GM18907 (cell line): ENCODE measurements around the gene CCDC12.

Experiments used
- ATAC-seq: cut with Tn5 transposase; IDR thresholded peaks from one replicate; pipeline ENCODE4 v1.9.1; 2021; ENCODE audit warnings: mild to moderate bottlenecking, moderate library complexity; ENCODE audit not compliant: unreplicated experiment

The CCDC12 gene

DNA sequence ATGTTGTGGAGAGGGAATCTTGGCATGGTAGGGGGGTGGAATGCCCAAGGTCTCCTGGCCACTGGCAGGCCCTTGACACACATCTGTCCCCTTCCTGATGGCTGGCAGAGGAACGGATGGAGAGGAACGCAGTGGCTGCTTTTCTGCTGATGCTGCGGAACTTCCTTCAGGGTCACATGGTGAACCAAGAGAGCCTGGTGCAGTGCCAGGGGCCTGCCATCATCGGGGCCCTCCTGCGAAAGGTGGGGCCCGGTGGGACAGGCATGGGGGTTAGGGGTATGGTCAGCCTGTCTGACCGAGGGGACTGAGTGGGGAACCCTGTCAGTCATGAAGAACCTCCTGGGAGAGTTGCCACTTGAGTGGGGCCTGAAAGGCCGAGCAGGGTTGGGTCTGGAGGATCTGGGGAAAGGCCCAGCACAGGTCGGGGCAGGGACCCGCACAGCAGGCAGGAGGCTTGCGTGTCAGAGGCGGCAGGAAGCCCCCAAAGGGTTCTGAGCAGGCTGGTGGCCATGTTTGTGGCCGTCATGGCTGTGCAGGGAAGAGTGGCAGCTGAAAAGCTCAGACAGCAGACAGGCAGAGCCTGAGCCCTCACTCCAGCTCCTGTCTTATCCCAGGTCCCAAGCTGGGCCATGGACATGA lies 21.0 kb upstream of the CCDC12 start:
- no peak for ATAC-seq

- no peak for ATAC-seq
These were observed 20.3 kb upstream of the CCDC12 start for GRCh38 chr3:46996689-46997452.

DNA sequence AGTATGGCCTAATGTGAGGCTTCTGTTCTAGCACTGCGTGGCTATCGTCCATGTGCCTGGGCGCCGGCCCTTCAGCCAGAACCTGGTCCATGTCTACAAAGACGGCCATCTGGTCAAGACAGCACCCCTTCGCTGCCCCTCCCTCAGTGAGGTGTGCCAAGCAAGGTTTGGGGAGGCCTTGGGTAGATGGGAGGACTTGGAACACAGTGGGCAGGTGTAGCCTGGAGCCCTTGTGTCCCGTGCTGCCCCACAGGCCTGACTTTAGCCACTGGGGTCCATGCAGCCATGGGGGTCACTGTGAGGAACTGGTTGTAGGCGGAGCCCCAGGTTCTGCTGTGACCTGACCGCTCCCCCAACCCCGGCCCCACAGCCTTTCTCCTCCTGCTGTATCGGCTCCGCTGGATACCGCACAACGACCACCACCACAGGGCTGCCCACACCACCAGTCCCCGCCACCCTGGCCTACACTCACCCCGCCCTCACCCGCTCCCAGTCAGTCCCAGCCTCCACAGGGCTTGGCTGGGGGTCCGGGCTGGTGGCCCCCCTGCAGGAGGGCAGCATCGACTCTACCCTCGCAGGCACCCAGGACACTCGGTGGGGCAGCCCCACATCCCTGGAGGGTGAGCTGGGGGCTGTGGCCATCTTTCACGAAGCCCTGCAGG lies 19.5 kb upstream of the CCDC12 start:
- ATAC-seq = no peak

DNA sequence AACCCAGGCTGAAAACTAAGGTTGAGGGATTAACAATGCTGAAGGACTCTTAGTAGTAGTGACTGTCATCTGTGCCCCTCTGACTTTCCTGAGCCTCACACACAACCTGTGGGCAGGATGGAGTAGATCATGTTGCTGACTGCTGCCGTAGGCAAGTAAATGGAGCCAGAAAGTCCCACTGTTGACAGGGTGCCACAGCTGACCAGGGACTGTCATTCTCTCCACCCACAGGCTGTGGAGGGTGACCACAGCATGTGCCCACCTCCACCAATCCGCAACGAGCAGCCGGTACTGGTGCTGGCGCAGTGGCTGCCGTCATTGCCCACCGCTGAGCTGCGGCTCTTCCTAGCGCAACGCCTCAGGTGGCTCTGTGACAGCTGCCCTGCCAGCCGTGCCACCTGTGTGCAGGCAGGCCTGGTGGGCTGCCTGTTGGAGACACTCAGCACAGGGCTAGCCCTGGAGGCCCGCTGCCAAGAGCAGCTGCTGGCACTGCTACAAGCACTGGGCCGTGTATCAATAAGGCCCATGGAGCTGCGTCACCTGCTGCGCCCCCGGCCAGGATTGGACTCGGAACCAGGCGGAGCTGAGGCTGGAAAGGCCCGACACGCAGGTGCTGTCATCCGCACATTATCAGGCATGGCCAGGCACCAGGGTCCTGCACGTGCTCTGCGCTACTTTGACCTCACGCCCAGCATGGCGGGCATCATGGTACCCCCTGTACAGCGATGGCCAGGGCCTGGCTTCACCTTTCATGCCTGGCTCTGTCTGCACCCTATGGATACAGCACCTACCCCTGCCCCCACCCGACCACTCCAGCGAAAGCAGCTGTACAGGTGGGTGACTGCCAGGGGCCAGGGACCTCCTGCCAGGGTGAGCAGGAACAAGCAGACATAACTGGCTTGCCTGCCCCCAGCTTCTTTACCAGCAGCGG lies 18.5 kb upstream of the CCDC12 start:
- no peak for ATAC-seq

GRCh38 chr3:46993986-46994385 lies 17.4 kb upstream of the CCDC12 start:
- ATAC-seq = no peak

DNA sequence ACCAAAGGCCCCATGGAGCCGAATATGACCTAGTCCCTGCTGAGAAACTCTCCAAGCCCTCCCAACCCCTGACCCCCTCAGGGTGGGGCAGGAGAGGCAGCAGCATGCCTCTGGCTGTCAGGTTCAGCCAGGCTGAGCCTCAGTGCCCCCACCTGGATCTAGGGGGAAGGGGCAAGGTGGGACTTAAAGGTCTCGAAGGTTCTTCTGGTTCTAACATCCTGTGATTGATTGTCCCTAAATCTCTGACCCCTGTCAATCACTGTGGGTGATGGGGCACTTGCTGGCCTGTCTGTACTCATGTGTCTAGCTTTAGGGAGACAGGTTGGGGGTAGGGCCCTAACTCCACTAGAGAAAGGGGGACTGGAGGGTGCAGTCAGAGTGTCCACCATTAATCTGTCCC lies 16.7 kb upstream of the CCDC12 start:
- ATAC-seq = no peak

DNA sequence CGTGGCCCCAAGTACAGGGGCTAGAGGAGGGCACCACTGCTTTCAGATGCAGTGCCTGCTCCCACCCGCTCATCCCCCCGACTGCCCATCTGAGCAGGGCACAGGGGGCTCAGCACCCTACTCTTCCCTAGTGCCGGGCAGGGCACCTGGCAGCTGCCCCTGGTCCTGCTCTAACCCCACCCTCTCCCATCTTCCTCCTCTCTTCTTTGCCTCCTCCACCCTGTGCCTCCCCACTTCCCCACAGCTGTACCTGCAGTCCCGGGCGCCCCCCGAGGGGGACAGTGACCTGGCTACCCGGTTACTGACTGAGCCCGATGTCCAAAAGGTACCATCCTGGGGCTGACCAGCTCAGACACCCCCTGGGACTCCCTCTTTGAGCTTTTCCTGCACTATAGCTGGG lies 15.7 kb upstream of the CCDC12 start:
- no peak for ATAC-seq

GRCh38 chr3:46991406-46992165 lies 15.0 kb upstream of the CCDC12 start:
- ATAC-seq = no peak

DNA sequence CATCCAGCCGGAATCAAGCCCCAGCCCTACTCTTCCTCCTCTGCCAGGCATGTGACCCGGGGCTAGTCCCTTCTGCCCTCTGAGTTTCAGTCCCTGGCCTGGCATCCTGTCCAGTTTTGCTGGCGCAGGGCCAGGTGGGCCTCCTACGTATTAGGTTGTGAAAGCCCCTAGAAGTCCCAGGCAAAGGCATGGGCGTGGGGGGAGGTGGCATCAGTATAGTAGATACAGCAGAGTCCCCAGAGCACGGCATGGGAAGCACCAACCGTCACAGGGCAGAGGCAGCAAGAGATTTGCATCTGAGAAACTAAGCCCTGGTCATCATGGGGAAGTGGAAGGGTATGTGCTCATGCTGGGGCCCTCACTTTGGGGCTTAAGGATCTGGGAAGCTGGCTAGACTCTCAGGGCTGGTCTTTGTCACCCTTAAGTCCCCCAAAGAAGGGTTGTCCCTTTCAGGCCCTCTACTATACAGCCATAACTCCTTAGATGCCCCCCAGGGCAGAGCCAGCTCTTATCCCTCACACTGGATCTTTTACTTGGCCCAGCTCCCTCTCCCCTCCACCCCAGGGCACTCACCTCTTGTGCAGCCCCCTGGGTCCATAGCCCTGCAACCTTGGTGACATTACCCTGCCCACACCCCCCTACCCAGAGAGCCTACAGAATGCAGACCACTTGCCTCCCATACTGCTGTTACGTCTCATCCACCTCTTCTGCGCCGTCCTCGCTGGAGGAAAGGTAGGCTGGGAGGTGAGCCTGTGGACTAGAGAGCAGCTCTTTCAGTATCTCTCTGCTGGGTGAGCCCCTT lies 14.2 kb upstream of the CCDC12 start:
- ATAC-seq = peak; percentile 50

DNA sequence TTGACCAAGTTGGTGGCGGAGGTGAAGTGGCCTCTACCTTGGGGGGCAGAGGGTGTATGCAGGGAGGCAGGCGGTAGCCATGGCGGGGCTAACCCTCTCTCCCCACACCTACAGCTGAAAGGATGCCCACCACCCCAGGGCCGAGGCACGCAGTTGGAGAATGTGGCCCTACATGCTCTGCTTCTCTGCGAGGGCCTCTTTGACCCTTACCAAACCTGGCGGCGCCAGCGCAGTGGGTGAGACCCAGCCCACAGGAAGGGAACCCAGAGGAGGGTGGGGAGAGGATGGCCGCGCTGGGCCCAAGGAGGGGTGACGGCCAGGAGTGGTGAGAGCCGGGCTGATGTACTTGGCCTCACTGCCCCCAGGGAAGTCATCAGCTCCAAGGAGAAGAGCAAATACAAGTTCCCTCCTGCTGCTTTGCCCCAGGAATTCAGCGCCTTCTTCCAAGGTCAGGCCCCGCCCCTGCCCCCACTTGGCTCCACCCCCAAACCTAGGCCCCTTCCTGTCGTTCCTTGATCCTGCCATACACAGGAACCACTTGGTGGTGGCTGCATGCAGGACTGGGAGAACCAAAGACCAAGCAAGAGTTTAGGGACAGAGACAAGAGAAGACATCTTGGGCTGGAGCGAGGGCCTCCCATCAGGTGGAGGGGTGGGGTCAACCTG lies 12.7 kb upstream of the CCDC12 start:
- ATAC-seq = no peak

DNA sequence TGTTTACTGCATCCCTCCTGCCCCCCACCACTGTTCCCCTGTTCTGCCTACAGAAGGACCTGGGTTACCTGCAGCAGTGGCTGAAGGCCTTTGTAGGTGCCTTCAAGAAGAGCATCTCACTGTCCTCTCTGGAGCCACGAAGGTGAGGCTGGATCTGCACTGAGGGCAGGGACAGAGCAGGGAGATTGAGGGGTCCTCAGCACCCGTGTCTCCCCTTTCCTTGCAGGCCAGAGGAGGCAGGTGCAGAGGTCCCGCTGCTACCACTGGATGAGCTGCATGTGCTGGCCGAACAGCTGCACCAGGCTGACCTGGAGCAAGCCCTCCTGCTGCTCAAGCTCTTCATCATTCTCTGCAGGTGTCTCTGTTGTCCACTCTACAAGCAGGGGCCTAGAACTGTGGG lies 12.1 kb upstream of the CCDC12 start:
- no peak for ATAC-seq

DNA sequence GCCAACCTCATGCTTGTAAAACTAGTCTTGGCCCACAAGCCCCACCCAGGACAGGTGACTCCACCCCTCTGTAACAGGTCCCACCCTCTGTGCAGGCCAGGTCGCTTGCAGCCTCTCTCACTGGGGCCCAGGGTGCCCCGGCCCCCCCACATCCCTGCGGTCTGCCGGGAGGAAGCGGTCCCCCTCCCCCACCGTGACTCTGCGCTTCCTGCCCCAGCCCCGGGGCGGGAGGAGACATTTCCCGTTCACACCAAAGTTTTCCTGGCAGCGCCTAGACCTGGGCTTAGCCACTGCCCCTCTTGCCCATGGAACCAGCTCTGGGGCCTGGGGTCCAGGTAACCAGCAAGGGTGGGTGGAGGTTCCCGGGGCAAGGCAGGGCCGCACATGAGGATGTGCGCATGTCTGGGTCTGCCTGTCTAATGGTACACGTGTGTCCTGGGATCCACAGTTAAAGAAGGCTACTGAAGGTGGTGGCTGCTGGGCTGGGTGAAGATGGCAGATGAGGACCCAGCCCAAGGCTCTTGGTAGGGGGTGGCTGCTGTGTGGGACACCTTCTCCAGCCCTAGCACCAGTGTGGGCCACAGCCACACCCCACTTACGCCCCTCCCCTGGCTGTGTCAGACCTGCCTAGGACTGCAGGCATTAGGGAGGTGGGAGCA lies 11.3 kb upstream of the CCDC12 start:
- ATAC-seq = peak; percentile 62

DNA sequence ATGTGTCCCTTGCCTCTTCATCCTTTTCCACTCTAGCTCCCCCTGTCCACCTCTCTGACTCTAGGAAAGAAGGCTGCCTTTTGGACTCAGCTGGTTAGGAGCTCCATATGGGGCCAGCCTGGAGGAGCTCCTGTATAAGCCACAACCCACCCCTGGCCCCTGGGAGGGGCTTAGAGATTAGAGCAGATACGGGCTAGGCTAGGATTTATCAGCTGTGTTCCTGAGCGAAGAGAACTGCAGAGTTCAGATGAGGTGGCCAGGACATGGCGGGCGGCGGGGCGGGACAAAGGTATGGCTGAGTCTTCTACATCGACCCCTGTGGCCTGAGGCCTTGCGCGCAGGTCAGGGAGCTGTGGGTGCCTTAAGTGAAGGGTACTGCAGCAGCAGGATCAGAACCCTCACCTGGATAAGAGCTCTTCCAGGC lies 10.8 kb upstream of the CCDC12 start:
- no peak for ATAC-seq

- ATAC-seq = no peak
These were observed 10.3 kb upstream of the CCDC12 start for GRCh38 chr3:46986782-46987310.

GRCh38 chr3:46986055-46986730 lies 9.6 kb upstream of the CCDC12 start:
- ATAC-seq = no peak

DNA sequence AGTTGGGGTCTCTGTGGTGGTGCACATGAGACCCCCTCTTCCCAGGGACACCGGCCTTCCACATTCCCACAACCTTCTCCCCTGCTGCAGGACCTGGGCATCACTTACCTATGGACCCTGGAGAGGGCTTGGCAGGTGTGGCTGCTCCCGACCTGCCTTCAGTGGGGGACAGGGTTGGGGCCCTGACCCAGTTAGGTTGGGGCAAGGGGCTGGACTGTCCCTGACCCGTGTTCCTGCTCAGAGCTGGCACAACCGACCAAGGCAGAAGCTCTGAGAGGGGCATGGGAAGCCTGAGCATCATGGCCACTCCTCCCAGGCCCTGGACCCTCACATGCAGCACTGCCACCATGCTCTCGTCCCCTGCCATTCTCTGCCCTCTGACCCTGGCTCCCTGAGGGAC lies 9.0 kb upstream of the CCDC12 start:
- ATAC-seq = no peak

GRCh38 chr3:46984591-46985459 lies 8.3 kb upstream of the CCDC12 start:
- ATAC-seq = no peak
